ENCODE data around the gene SENP7.
"Not testable (repeated sequence)": the region's sequence is repeated elsewhere in the genome, so short reads cannot be mapped to it uniquely, and the experiment has no call there.

SENP7 gene

DNA sequence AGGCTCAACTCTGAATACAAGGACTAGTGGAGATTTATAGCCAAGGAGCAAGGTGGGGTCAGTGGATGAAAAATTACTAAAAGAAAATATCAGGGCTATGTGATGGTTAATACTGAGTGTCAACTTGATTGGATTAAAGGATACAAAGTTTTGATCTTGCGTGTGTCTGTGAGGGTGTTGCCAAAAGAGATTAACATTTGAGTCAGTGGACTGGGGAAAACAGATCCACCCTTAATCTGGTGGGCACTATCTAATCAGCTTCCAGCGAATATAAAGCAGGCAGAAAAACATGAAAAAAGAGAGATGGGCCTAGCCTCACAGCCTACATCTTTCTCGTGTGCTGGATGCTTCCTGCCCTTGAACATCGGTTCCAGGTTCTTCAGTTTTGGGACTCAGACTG is 14.4 kb upstream of the SENP7 start:
- DNase-seq, result no peak

DNA sequence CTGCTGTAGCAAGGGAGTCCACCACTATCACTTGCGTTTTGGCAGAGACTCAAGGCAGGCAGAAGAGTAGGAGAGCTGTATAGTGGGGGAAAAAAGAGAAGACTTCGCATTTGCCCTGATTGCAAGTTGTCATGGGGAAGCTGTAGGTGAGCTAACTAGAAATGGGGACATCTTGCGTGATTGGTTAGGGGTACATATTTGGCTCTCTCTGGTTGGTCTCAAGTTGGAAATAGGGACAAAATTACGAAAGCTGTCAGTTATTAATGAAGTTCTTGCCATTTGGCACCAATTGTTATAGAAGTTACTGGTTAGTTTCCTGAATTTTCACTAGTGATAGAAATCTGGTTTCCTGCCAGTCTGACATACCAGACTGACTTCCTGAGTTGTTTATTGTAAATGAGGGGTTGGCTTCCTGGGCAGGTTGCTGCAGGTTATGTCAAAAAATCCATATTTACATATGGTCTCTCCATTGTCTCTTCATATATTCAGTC is 8.2 kb upstream of the SENP7 start:
- DNase-seq, result no peak

DNA sequence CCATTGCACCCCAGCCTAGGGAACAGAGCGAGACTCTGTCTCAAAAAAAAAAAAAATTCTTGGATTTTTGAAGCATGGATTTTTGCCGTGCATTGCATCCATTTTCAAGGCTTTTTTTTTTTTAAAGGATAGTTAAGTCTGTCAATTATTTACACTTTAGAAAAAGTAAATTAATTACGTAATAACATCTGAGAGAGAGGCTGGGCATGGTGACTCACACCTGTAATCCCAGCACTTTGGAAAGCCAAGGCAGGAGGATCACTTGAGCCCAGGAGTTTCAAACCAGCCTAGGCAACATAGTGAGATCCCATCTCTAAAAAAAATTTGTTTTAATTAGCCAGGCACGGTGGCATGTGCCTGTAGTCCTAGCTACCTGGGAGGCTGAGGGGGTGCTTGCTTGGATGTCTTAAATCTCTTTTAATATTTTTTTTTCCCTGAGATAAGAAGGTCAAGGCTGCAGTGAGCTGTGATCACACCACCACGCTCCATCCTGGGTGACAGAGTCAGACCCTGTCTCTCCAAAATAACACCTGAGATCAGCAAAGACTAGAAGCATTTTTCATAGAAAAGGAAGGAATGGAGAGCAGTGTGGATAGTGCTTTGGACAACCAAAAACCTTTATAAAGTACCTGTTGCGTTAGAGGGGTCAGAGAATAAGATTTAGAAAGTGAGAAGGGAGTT is 6.8 kb upstream of the SENP7 start:
- DNase-seq, result no peak

DNA sequence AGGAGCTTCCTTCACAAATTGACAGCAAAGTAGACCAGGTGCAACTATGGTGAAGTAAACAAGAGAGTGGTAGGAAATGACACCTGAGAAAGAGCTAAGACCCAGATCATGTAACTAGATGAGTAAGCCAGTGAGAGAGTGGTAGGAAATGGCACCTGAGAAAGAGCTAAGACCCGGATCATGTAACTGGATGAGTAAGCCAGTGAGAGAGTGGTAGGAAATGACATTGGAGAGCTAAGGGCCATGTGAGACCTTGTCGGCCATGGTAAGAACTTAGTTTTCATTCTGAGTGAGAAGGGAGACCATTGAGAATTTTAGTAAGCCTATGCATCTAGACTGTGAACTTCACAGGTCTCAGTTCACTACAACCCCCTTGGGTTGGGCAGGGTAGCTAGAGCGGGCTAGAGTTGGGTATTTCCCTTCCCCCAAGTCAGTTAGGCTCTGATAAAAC is 5.4 kb upstream of the SENP7 start:
- peak in 3 of 4 experiments; percentile 5 to 19 (median 8) for DNase-seq

- no peak for DNase-seq
These were observed 491 bp upstream of the SENP7 start for GRCh38 chr3:101513419-101513986.

- DNase-seq, result no peak
These were observed 691 bp downstream of the SENP7 start for GRCh38 chr3:101512396-101512645.

GRCh38 chr3:101509811-101510210 is 3.2 kb downstream of the SENP7 start:
- DNase-seq, result no peak

DNA sequence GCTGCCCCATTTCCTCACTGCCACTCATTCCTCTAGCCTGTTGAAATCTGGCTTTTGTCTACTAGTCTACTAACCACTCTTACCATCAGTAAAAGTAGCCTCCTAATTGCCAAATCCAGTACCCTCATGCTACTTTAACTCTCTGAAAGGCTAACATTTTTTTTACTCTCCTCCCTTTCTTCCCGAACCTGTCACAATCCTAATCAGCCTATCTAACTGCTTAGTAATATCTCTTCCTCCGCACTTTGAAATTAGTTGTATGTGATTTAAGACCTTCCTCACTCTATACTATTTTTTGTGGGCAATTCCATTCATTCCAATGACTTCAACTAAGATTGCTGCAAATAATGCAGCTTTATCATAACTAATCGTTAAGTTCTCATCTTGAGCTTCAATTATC is 3.7 kb downstream of the SENP7 start:
- DNase-seq, result no peak

- DNase-seq, result no peak
These were observed 11.2 kb downstream of the SENP7 start for GRCh38 chr3:101501783-101502182.

GRCh38 chr3:101500208-101500607 is 12.8 kb downstream of the SENP7 start:
- no peak for DNase-seq

DNA sequence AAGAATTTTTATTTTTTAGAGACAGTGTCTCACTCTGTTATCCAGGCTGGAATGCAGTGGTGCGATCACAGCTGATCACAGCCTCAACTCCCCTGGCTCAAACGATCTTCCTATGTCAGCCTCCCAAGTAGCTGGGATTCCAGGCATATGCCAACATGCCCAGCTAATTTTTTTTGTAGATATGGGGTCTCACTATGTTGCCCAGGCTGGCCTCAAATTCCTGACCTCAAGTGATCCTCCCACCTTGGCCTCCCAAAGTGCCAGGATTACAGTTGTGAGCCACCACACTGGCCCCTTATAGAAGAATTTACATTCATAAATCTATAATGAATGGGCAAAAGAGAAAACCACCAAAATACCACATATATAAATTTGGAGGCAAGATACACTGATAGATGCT is 15.2 kb downstream of the SENP7 start:
- no peak for DNase-seq

- DNase-seq, result no peak
These were observed 17.5 kb downstream of the SENP7 start for GRCh38 chr3:101495552-101495951.

DNA sequence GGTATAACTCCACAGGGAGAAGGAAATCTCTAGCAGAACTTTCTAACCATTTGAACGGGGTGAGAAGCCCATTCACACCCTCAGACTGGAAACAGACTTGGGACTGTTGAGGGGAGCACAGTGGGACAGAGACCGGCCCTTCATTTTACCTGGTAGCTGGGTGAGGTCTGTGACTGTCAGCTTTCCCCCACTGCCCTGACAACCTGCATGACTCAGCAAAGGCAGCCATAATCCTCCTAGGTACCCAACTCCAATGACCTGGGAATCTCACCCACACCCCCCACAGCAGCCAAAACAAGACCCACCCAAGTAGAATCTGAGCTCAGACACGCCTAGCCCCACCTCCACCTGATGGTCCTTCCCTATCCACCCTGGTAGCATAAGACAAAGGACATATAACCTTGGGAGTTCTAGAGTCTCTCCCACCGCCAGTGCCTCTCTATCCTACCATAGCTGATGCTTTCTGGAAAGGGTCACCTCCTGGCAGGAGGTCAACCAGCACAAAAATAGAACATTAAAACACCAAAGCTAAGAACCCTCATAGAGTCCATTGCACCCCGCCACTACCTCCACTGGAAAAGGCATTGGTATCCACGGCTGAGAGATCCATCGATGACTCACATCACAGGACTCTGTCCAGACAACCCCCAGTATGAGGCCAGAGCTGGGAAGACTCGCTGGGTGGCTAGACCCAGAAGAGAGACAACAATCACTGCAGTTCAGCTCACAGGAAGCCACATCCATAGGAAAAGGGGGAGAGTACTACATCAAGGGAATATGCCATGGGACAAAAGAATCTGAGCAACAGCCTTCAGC is 28.0 kb downstream of the SENP7 start:
- DNase-seq, result no peak

- no peak for DNase-seq
These were observed 34.0 kb downstream of the SENP7 start for GRCh38 chr3:101478980-101479379.

DNA sequence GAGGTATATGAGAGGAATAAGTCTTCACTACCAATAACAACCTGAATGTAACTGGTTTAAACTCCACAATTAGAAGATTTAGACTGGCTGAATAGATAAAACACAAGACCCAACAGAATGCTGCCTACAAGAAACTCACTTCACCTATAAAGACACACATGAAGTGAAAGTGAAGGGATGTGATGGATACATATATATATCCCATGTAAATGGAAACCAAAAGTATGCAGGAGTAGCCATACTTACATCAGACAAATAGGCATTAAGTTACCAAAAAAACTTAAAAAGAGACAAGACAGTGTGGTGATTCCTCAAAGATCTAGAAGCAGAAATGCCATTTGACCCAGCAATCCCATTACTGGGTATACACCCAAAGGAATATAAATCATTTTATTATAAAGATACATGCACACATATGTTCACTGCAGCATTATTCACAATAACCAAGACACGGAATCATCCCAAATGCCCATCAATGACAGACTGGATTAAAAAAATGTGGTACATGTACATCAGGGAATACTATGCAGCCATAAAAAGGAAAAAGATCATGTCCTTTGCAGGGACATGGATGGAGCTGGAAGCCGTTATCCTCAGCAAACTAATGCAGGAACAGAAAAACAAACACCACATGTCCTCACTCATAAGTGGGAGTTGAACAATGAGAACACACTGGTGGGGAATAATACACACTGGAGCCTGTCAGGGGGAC is 38.0 kb downstream of the SENP7 start:
- not testable (repeated sequence) for DNase-seq

DNA sequence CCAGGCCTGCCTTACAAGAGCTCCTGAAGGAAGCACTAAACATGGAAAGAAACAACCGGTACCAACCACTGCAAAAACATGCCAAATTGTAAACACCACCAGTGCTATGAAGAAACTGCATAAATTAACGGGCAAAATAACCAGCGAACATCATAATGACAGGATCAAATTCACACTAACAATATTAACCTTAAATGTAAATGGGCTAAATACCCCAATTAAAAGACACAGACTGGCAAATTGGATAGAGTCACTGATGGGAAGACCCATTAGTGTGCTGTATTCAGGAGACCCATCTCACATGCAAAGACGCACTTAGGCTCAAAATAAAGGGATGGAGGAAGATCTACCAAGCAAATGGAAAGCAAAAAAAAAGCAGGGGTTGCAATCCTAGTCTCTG is 44.3 kb downstream of the SENP7 start:
- DNase-seq, result not testable (repeated sequence)

DNA sequence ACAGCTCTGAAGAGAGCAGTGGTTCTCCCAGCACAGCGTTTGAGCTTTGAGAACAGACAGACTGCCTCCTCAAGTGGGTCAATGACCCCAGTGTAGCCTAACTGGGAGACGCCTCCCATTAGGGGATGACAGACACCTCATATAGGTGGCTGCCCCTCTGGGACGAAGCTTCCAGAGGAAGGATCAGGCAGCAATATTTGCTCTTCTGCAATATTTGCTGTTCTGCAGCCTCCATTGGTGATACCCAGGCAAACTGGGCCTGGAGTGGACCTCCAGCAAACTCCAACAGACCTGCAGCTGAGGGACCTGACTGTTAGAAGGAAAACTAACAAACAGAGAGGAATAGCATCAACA is 45.7 kb downstream of the SENP7 start:
- not testable (repeated sequence) for DNase-seq

DNA sequence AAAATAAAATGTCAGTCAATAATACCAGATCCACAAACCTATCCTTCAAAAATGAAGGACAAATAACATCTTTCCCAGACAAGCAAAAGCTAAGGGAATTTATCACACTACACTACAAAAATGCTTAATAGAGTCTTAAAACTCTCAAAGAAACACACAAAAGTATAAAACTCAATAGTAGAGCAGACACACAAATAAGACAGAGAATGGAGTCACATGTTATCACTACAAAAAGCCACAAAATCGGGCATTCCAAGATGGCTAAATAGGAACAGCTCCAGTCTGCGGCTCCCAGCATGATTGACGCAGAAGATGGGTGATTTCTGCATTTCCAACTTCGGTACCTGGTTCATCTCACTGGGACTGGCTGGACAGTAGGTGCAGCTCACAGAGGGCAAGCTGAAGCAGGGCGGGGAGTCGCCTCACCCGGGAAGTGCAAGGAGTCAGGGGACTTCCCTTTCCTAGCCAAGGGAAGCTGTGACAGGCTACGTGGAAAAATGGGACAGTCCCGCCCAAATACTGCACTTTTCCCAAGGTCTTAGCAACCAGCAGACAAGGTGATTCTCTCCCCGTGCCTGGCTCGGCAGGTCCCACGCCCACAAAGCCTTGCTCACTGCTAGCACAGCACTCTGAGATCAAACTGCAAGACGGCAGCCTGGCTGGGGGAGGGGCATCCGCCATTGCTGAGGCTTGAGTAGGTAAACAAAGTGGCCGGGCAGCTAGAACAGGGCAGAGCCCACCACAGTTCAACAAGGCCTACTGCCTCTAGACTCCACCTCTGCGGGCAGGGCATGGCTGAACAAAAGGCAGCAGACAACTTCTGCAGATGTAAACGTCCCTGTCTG is 46.3 kb downstream of the SENP7 start:
- no peak for DNase-seq

DNA sequence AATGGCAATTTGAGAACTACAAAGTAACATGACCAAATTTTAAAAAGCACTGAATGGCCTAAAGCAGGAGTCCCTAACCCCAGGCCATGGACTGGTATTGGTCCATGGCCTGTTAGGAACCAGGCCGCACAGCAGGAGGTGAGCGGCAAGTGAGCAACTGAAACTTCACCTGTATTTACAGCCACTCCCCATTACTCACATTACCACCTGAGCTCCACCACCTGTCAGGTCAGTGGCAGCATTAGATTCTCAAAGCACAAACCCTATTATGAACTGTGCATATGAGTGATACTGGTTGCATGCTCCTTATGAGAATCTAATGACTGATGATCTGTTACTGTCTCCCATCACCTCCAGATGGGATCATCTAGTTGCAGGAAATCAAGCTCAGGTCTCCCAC is 48.8 kb downstream of the SENP7 start:
- no peak for DNase-seq

GRCh38 chr3:101461451-101461850 is 51.6 kb downstream of the SENP7 start:
- DNase-seq, result no peak

- no peak for DNase-seq
These were observed 54.6 kb downstream of the SENP7 start for GRCh38 chr3:101458387-101458786.

GRCh38 chr3:101454629-101455028 is 58.4 kb downstream of the SENP7 start:
- DNase-seq, result no peak

- DNase-seq, result no peak
These were observed 59.1 kb downstream of the SENP7 start for GRCh38 chr3:101453961-101454360.
